ENCODE data around the gene TTC7B.

The TTC7B gene

DNA sequence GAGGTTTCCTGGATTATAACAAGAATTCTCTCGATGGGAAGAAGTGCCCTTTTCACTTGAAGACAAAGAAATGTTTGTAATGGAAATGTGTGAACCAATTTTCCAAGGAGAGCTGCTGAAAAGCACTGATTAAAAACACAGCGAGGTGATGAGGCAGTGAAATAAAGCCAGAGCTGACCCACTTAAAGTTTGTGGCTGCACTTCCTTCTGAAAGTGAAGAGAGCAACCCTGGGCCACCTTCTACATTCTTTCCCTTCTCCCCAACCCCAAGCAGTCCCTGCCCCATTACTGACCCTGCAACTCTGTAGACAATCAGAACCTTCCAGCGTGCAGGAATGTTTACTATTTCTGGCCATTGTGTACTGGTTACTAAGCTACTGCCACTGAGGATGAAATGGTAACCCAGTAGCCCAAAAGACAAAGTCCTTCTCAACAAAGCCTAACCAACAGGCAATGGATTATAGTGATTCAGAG, 173.9 kb downstream of the TTC7B start:
- DNase-seq, result no peak

GRCh38 chr14:90641615-90642243, 174.5 kb downstream of the TTC7B start:
- no peak for DNase-seq

- DNase-seq, result no peak
These were observed 175.1 kb downstream of the TTC7B start for GRCh38 chr14:90641168-90641567.

- no peak for DNase-seq
These were observed 176.6 kb downstream of the TTC7B start for GRCh38 chr14:90639641-90640040.

- DNase-seq, result no peak
These were observed 183.4 kb downstream of the TTC7B start for GRCh38 chr14:90632871-90633270.

GRCh38 chr14:90632451-90632850, 183.8 kb downstream of the TTC7B start:
- no peak for DNase-seq

DNA sequence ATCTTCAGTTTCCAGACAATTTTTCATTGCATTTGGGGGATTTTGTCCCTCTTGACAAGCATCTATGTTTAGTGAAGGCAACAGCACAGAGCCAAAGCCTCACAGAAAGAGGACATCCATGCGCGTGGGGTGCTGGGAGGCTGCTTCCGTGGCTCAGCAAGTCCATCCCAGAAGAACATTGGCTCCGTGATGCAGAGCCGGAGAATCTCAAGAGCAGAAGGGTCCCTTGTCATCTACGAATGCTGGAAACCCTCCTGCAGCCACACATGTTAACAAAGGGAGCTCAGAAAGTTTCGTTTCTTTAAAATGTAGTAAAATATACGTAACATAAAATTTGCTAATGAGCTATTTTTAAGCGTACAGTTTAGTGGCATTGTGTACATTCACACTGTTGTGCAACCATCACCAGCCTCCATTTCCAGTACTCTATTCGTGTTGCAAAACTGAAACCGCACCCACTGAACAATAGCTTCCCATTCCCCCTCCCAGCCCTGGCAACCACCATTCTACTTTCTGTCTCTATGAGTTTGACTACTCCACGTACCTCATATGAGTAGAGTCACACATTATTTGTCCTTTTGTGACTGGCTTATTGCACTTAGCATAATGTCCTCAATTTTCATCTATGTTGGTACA, 185.9 kb downstream of the TTC7B start:
- no peak for DNase-seq

- no peak for DNase-seq
These were observed 186.8 kb downstream of the TTC7B start for GRCh38 chr14:90629471-90629870.

DNA sequence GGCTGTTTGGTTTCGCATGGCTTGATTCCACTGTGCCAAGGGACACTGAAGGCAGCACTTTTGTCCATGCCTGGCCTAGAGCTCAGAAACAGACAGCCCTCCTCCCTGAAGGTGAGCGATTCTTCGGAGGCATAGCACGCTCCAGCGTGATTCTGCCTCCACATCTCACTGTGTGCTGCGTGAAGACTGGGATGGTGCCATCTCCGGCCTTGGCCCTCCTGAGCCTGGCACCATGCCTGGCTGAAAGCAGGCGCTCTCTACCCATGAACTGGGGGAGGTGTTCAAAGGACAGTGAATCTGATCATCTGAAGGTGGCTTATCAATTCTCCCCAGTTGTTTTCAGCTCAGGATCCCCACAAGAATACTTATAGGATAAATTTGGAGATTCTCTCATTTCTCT, 187.4 kb downstream of the TTC7B start:
- DNase-seq, result no peak

- no peak for DNase-seq
These were observed 188.8 kb downstream of the TTC7B start for GRCh38 chr14:90627478-90627877.

- no peak for DNase-seq
These were observed 189.7 kb downstream of the TTC7B start for GRCh38 chr14:90626550-90626949.

- DNase-seq, result no peak
These were observed 190.8 kb downstream of the TTC7B start for GRCh38 chr14:90625445-90625844.

GRCh38 chr14:90624732-90625400, 191.4 kb downstream of the TTC7B start:
- no peak for DNase-seq

DNA sequence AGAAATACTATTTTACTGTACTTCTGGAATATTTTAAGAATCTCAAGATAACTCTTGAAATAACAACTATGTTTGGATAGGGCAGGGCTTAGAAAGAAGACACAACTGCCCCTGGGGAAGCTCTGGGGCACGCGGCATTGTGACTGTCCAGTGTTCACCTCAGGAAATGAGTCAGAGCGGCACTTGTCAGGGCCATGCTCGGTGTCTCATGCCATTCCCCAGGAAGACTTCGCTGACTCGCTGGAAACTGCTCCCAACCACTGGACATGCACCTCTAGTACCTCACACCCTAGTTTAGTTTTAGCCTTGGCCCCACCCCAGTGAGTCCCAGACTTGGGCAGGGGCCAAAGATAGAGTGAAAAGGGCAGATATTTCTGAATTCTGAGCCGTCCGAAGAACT, 192.0 kb downstream of the TTC7B start:
- DNase-seq, result peak; percentile 31 to 73

GRCh38 chr14:90621201-90621600, 195.0 kb downstream of the TTC7B start:
- DNase-seq, result no peak

DNA sequence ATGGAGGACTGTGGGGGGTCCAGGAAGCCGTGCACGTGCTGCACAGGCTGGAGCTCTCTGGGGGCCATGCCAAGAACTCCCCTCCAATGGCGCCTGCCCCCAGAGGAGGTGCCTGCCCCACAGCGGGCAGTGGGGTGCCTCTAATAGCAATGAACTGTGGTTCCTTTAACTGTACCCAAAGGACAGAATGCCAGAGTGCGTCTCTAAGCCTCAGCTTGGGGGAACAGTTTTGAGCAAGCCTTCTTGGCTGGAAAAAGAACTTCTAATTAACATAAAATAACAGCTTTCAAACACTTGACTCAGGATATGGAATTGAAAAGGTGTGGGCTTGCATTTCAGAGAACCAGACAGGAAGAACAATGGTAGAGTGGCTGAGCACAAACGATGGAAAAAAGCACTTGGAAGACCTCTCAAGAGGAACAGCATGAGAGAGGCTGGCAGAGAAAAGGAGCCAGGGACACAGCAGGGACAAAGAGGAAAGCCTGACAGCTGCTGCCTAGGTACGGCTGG, 195.6 kb downstream of the TTC7B start:
- DNase-seq, result no peak

- DNase-seq, result no peak
These were observed 196.3 kb downstream of the TTC7B start for GRCh38 chr14:90619911-90620310.

GRCh38 chr14:90617961-90618360, 198.3 kb downstream of the TTC7B start:
- DNase-seq, result no peak

- DNase-seq, result no peak
These were observed 199.3 kb downstream of the TTC7B start for GRCh38 chr14:90616881-90617280.

- no peak for DNase-seq
These were observed 199.9 kb downstream of the TTC7B start for GRCh38 chr14:90616313-90616712.

GRCh38 chr14:90615517-90616060, 200.6 kb downstream of the TTC7B start:
- DNase-seq, result no peak

GRCh38 chr14:90614696-90615516, 201.3 kb downstream of the TTC7B start:
- no peak for DNase-seq

DNA sequence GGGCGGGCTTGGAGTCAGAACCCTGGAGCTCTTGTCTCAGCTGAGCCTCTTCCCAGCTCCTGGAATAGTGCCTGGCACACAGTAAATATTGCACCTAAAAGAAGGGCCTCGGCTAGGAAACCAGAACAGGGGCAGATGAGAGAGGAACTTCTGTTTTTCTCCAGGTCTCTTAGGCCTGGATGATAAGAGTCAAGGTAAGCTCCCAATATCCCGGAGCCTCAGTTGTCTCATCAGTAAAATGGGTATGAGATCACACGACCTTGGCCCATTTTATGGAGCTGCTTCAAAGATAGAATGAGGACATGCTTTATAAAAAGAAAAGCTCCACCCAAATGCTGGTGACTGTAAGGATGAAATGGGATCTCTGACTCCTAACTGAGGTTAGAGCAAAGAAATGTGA, 202.2 kb downstream of the TTC7B start:
- DNase-seq, result no peak

Data from SW 1271 (cell line).